ENCODE results near the gene MICAL1.
"Not testable (repeated sequence)": the region's sequence is repeated elsewhere in the genome, so short reads cannot be mapped to it uniquely, and the experiment has no call there.

The MICAL1 gene

DNA sequence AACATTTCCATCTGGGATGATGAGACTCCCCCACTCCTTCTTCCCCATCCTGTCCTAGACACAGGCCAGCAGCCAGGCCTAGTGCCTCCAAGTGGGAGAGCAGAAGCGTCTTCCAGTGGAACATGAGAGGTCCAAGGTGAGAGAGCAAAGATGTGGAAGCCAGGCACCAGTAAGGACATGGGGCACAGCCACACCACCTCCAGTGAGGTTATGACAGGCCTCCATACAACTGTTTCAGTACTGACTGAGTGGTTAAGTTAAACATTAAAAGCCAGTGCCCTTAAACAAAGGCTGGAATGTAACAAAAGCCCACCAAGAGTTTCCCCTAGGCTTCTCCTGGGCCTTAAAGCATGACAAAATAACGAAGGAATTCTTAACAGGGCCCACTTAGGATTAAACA, 22.2 kb upstream of the MICAL1 start:
- no peak for DNase-seq (ENCODE audit: low read depth in 3 of 3)

DNA sequence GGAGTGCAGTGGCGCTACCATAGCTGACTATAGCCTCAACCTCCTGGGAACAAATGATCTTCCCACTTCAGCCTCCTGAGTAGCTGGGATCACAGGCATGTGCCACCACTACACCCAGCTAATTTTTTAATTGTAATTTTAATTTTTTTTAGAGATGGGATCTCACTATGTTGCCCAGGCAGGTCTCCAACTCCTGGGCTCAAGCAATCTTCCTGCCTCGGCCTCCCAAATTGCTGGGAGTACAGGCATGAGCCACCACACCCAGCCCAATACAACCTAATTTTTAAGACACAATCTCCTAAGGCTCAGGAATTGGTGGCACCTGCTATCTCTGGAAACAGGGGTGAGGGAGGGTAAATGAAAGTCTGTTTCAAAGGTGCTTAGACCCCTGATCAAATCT, 21.6 kb upstream of the MICAL1 start:
- no peak for DNase-seq (ENCODE audit: low read depth in 3 of 3)

DNA sequence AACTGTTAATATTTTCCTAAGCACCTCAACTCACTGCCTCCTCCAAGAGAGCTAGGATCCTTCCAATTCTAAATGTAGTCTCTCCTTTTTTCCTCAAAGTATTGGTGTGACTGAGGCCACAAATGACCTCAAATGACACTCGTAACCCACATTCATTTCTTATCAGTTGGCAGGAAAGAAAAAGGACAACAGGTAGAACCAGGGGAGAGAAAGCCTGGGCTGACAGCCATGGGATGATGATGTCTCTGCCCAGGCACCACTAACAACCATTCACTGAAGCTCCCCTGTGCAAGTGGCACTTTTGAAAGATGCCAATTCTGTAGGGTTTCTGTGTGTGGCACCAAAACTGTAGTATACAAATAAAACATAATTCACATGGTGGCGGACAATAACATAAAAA, 20.1 kb upstream of the MICAL1 start:
- DNase-seq (ENCODE audit: low read depth in 3 of 3) = no peak

DNA sequence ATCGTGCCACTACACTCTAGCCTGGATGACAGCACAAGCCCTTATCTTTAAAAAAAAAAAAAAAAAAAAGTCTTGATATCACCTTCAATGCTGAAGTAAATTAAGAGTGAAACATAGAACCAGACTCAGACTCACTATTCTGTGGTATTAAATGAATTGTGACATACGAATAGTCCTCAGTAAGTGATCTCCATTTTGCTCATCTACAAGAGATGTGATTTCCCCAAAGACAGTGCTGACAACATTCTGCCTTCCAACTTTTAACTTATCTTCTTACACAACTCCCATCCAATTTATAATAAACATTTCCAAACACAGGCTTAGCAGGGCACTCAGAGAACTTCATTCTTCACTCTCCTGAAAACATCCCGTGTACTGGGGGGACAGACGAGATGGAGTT, 19.4 kb upstream of the MICAL1 start:
- no peak for DNase-seq (ENCODE audit: low read depth in 3 of 3)

DNA sequence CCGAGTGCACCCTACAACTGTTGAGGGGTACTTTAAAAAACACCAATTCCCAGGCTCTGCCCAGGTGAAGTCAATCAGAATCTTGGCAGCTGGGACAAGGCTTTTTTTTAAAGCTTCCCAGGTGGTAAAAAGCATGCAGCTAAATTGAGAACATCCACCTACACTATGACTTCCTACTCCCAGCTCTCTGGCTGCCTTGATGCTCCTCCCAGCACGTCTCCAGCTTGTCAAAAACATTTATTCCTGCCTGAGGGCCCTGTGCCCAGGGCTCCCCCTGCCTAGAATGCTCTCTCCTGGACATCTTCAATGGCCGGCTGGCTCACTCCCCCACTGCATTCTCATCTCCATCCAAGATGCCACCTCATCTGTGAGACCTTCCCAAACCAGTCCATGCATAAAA, 17.5 kb upstream of the MICAL1 start:
- no peak for DNase-seq (ENCODE audit: low read depth in 3 of 3)

DNA sequence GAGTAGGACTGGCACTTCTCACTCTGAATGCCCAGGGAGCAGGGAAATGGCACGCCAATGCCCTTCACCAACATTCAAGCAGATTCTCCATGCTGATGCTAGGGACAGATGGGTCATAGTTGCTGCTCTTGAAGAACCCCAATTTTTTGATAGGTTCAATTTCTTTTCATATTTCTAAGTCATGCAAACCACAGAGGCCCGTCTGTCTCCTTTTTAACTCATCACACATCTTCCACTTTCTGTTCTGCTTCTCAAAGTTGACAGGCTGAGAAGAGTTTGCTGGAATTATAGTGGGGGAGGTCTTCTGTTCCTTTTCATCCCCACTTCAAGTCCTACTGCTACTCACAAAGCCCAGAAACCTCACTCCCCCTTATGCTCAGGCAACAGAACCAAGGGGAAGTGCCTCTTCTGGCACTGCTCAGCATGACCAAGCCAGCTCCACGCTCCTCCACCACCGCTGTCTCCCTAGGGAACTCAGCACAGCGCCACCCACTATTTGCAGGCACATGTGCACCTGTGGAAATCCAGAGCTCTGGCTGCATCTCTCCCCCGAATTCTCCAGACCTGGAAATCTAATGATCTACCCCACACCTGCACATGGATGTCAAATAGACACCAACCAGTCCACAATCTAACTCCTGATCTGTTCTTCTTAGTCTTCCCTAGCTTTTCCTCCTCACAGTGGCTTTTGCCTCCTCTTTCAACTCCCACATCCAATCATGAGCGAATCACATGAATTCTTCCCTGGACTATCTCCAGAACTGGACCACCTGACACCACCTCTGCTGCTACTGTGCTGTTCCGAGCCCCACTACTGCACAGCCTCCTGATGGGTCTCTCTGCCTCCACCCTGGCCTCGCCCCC, 16.8 kb upstream of the MICAL1 start:
- DNase-seq (ENCODE audit: low read depth in 3 of 3) = no peak

DNA sequence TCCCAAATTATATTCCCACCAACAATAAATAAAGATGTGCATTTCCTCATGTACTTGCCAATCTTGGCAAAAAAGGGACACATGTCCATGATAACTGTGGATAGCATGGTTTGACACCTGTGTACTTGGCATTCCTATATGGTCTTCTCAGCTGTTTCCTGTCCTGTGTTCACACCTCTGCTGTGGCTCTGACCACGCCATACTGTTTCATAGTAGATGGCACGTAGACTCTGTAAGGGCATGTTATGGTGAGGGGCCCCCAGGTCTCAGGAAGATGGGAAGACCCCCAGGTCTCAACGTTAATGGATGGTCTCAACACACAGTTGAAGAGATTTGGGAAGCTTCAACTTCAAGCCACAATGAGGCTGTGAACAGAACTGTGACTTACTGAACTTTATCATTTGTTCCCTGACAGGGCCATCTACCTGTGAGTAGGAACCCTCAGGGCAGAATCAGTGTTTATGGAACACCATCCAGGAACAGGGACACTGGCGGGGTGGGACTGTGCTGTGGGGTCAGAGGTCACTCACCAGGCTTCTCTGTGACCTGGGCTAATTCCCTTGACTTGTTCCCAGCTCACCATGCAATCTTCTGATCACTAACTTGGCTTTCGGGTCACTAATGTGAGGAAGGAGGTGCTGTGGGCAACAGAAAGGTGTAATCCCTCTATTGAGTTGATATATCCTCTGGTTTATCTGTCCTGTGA, 15.7 kb upstream of the MICAL1 start:
- no peak for DNase-seq (ENCODE audit: low read depth in 3 of 3)

DNA sequence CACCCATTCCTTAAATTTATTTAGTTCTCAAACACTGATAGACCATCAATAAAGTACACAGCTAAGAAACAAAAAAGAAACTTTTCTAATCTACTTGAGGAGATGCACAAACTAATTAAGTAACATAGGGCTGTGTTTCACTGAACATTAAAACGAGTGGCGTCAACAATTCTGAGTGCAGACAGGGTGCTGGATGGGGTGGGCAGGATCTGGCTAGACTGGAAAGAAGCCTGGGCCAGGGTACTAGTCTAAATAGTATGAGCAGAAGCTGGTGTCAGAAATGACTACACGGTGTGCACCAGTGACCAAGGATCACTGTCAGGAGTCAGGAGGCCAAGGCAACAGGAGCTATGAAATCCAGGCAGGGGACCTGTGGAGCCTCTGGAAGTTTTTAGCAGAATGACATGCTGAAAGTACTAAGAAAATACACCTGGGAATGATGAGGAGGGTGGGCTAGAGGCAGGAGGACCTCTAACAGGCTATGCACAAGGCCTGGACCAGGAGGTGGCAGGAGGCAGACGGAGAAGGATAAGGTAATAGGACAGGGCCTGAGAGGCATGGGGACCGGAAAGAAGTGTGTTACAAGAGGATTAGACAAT, 14.1 kb upstream of the MICAL1 start:
- DNase-seq (ENCODE audit: low read depth in 3 of 3) = no peak

DNA sequence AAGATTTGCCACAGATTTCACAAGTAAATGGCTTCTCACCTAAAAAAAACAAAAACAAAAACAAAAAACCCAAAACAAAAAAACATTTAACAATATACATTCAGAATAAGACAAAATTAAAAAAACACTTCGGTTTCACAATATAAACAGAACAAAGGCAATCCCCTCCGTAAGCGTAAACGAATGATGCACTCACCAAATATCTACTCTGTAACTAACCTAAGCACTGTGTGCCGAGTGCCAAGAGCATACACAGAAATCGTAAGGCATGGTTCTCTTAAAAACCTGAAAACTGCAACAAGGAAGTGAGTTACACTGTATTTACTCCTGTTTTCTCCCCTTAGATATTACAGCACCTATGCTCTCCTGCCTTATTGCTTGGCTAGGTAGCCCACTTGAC, 12.1 kb upstream of the MICAL1 start:
- no peak for DNase-seq (ENCODE audit: low read depth in 3 of 3)

DNA sequence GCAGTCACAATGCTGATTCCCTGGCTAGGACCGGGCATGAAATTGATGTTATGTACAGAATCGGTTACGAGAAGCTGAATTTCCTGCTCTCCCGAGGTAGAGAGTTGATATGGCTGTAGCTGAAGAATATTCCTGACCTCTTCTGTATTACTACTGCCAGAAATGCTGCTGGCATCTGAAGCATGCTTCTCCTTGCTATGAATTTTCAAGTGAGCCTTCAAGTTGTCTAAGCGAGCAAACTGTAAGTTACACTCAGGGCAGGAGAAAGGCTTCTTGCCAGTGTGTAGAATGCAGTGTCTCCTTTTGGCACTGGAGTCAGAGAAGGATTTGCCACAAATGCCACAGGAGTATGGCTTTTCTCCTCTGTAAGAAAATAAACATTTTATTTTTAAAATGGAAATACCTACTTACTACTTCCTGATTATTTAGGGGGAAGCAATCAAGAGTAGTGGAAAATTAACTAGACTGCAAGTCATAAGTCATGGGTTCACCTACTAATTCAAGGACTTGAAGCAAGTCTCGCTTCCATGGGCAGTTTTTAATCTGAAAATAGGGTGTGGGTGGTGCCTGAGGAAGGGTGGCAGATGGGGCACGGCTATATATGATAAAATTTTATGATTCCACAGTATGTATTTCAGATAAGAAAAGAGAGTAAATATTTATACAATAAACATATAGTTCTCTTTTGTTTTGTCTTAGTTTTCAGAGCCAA, 10.8 kb upstream of the MICAL1 start:
- no peak for DNase-seq (ENCODE audit: low read depth in 3 of 3)

DNA sequence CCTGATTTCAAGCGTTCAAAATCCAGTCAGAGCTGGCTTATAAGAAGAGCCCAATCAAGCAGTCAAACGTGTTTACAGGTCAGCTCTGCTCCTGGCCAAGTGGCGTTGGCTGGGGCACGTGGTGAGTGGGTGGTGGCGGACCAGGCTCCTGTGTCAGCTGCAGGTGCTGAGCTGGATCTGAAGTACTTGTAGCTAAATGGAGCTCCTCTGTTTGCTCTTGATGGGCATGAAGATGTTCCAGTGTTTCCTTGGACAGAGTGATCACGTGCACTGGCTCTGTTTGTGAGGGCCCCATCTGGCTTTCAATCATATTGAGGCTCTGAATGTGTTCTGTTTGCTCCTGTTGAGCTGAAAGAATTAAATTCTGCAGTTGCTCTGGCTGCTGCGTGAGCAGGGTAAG, 10.2 kb upstream of the MICAL1 start:
- DNase-seq (ENCODE audit: low read depth in 3 of 3) = no peak

DNA sequence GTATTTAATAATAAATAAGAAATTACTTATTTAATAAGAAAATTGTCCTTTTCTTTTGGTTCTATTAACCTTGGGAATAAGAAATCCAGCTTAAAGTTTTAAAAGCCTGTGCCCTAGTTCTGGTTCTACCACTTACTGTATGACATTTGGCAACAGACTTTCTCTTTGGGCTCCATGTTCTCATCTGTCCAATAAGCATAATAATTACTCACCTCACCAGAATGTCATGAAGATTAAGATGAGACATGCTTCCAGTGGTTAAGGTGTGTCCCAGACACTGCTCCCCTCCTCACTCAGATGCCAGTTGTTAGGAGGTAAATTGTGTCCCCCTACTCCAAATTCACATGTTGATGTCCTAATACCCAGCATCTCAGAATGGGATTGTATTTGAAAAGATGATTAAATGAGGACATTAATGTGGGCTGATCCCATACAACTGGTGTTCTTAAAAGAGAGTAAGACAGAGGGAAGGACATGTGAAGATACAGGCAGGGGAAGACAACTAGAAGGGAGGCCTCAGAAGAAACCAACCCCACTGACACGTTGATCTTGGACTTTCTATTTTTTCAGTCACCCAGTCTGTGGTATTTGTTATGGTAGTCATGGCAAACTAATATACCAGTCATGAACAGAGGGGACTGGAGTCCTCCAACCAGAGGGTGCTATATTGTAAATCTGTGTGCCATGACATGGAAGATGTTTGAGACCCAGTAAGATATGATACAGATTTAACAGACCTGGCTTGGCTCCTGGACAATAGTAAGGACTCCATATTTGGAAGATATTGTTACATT, 6.4 kb upstream of the MICAL1 start:
- DNase-seq (ENCODE audit: low read depth in 3 of 3) = no peak

DNA sequence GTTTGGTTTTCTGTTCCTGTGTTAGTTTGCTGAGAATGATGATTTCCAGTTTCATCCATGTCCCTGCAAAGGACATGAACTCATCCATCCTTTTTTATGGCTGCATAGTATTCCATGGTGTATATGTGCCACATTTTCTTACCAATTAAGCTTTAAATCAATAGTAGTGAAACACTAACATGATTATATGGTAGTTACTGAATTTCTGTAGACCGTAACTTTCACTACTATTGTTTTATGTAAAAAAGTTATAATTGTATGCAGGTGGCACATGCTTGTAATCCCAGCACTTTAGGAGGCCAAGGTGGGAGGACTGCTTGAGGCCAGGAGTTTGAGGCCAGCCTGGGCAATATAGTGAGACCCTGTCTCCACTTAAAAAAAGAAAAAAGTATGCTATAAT, 5.6 kb upstream of the MICAL1 start:
- DNase-seq (ENCODE audit: low read depth in 3 of 3) = not testable (repeated sequence)

DNA sequence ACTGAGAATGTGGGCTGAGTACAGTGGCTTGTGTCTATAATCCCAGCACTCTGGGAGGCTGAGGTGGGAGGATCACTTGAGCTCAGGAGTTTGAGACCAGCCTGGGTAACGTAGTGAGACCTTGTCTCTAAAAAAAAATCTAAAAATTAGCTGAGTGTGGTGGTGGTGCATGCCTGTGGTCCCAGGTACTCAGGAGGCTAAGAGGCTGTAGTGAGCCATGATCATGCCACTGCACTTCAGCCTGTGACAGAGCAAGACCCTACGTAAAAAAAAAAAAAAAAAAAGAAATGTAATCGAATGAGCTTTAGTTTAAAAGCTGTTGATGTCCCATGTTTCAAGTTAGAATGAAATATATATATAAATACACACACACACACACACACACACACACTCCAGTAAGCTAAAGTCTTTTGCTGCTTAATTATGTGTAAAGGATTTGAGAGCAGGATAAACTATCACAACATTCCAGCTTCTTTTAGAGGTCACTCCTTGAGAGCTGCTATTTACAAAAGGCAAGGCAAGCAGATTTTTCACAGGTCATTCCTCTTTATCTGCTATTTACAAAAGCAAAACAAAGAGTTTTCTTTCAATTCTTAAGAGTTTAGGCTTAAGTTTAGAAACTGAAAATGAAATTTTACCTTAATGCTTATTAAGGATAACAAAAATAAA, 4.7 kb upstream of the MICAL1 start:
- DNase-seq (ENCODE audit: low read depth in 3 of 3) = no peak

DNA sequence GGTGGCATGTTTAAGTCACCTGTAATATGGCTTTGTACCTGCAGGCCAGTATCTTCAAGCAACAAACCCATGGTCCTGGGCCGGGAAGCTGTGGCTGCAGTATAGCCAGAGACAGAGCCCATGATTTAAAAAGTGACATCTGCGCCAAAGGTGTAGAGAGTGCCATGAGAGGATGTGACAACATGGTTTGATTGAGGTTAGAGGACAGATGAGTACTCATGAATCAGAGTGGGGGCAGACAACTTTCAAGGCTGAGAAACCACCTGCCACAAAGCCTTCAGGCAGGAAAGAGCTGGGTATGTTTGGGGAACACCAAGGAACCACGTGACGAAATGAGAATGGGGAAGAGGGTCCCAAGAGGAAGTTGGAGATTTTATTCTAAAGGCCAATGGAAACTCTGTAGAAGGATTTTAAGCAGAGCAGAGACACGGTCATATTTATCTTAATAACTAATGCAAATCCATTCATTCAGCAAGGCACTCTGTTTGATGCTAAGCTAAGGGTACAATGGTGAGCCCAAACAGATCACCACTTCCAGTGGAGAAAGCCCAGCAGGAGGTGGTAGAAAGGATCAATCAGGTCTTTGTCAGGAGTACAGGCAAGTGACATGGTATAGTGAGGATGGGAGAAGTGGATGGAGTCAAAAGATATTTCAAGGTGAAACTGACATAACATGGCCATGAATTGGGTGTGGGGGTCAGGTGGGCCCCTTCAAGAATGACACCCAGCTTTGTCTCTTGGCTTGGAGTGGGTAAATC, 3.4 kb upstream of the MICAL1 start:
- no peak for DNase-seq (ENCODE audit: low read depth in 3 of 3)

DNA sequence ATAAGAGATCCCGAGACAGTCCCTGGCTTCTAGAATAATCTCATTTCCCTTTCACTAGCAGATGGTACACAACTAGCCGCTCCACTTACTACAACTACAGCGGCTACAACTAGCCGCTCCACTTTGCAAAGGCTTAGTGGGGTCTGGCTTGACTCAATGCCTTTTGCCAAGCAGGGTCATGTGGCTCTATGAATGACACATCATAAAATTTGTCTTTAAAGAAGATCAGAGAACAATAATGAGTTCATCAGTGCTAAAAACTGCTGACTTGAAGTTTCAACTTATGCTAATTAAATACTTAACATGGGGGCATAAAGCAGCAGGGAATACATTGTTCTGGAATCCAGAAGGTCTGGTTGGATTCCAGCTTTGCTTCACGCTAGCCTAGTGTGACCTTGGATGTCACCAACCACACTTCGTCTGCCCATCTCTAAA, 2.0 kb upstream of the MICAL1 start:
- no peak for DNase-seq (ENCODE audit: low read depth in 3 of 3)

DNA sequence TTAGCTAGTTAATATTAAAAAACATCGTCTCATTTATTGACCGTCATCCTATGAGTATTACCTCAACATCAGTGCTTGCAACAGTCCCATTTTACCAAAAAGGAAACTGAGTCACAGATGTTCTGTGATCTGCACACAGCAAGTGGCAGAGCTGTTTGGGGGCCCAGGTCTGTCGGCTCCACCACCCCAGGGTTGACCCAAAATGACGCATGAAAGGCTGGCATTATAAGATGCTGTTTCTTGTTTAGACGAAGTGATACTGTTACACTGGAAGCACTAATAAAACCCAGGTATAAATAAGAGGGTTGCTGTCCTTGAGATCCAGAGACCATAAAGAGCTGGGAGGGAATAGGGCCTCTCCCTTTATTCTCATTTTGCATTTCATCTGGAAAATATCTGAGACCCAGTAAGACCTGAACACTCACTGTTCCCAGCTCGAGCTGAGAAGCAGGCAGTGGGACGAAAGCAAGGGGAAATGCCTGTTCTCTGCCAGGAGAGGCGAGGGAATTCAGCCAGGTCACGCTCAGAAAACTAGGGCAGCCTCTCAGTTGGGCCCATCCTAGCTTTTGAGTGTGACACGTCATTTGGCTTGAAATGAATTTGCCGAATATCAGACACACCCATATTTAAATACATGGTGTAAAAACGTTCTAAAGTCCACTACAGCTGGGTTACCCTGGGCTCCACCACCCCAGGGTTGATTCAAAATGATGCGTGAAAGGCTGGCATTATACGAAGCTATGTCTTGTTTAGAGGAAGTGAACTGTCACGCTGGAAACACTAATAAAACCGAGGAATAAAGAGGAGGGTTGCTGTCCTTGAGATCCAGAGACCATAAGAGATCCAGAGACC, 1.4 kb upstream of the MICAL1 start:
- no peak for DNase-seq (ENCODE audit: low read depth in 3 of 3)

DNA sequence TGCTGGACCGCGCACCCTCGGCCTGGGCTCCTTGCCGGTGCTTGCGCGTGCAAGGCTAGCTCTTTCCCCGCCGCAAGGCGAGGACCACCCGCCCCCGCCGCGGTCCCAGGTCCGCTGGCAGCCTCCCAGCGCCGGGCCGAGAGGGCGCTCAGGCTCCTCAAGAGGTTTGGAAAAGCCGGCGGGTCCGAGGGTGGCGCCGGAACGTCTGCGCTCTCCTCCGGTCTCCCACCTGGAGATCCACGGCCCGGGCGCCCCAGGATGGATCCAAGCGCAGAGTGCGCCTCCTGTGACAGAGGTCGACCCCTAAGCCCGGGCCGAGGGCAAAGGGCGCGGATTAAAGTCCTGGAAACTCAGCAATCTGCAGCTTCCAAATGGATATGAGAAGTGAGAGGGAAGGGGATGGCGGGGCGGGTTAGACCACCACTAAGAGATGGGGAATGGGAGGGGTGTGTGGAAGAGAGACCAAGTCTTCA, 575 bp upstream of the MICAL1 start:
- DNase-seq (ENCODE audit: low read depth in 3 of 3) = no peak

Measured in stimulated activated CD4-positive, alpha-beta T cell treated with anti-CD3 and anti-CD28 coated beads, TNF-alpha, amount 100 ng/mL, for 4 hours (primary cell).